ENCODE measurements around the gene RGS1. TPM values are rescaled to one million over a fixed set of nuclear protein-coding genes. Genes with fewer than 3 reads are reported as not detected.
A peak's percentile ranks its signal among the peaks of the same experiment; 100 is the strongest.

RGS1 gene
- total and polyA plus RNA-seq, 2 donors, result 51.2 to 96.8 TPM

- no peak overlapping the region for H3K27ac ChIP-seq (ENCODE audit: low read depth)
- no peak for DNase-seq (ENCODE audit: extremely low spot score)
- no peaks in the 10 kb centered on the region for H3K4me1 ChIP-seq (ENCODE audit: insufficient read depth)
- H3K36me3 ChIP-seq (ENCODE audit: insufficient read depth), result no peaks in the 10 kb centered on the region
- no peak overlapping the region for H3K4me3 ChIP-seq (ENCODE audit: low read depth, low read length)
- WGBS, result 96% methylated on average over 3 of the region's 3 CpGs
These were observed 12.4 kb upstream of the RGS1 start for GRCh38 chr1:192563129-192563528.

GRCh38 chr1:192564099-192564498 is 11.5 kb upstream of the RGS1 start:
- no peak overlapping the region for H3K27ac ChIP-seq (ENCODE audit: low read depth)
- no peak overlapping the region for H3K4me3 ChIP-seq (ENCODE audit: low read depth, low read length)
- WGBS, result 82% methylated on average over 4 of the region's 4 CpGs
- no peaks in the 10 kb centered on the region for H3K36me3 ChIP-seq (ENCODE audit: insufficient read depth)
- H3K4me1 ChIP-seq (ENCODE audit: insufficient read depth), result no peaks in the 10 kb centered on the region
- no peak for DNase-seq (ENCODE audit: extremely low spot score)

GRCh38 chr1:192565946-192566345 is 9.6 kb upstream of the RGS1 start:
- no peak for DNase-seq (ENCODE audit: extremely low spot score)
- Histone ChIP-seq H3K36me3 (ENCODE audit: insufficient read depth) (no peaks in the 10 kb centered on the region), H3K4me3 (ENCODE audit: low read depth, low read length) (no peak overlapping the region), H3K4me1 (ENCODE audit: insufficient read depth) (no peaks in the 10 kb centered on the region), H3K27ac (ENCODE audit: low read depth) (no peak overlapping the region)
- 97% methylated on average over 1 of the region's 1 CpG for WGBS

GRCh38 chr1:192566657-192567056 is 8.9 kb upstream of the RGS1 start:
- Histone ChIP-seq H3K36me3 (ENCODE audit: insufficient read depth) (no peaks in the 10 kb centered on the region), H3K4me1 (ENCODE audit: insufficient read depth) (no peaks in the 10 kb centered on the region), H3K4me3 (ENCODE audit: low read depth, low read length) (no peak overlapping the region), H3K27ac (ENCODE audit: low read depth) (no peak overlapping the region)
- no peak for DNase-seq (ENCODE audit: extremely low spot score)
- WGBS, result 90% methylated on average over 3 of the region's 3 CpGs

- 97% methylated on average over 1 of the region's 1 CpG for WGBS
- H3K4me3 ChIP-seq (ENCODE audit: low read depth, low read length), result no peak overlapping the region
- H3K27ac ChIP-seq (ENCODE audit: low read depth), result no peak overlapping the region
- no peaks in the 10 kb centered on the region for H3K36me3 ChIP-seq (ENCODE audit: insufficient read depth)
- no peaks in the 10 kb centered on the region for H3K4me1 ChIP-seq (ENCODE audit: insufficient read depth)
- DNase-seq (ENCODE audit: extremely low spot score), result no peak
These were observed 7.5 kb upstream of the RGS1 start for GRCh38 chr1:192568063-192568462.

- H3K4me3 ChIP-seq (ENCODE audit: low read depth, low read length), result no peak overlapping the region
- no peaks in the 10 kb centered on the region for H3K4me1 ChIP-seq (ENCODE audit: insufficient read depth)
- H3K27ac ChIP-seq (ENCODE audit: low read depth), result no peak overlapping the region
- 63% methylated on average over 2 of the region's 2 CpGs for WGBS
- H3K36me3 ChIP-seq (ENCODE audit: insufficient read depth), result no peaks in the 10 kb centered on the region
- no peak for DNase-seq (ENCODE audit: extremely low spot score)
These were observed 3.9 kb upstream of the RGS1 start for GRCh38 chr1:192571668-192572067.

GRCh38 chr1:192573499-192573898 is 2.1 kb upstream of the RGS1 start:
- 29% methylated on average over 1 of the region's 1 CpG for WGBS
- no peak overlapping the region for H3K4me3 ChIP-seq (ENCODE audit: low read depth, low read length)
- no peak overlapping the region for H3K27ac ChIP-seq (ENCODE audit: low read depth)
- no peaks in the 10 kb centered on the region for H3K4me1 ChIP-seq (ENCODE audit: insufficient read depth)
- no peak for DNase-seq (ENCODE audit: extremely low spot score)
- no peaks in the 10 kb centered on the region for H3K36me3 ChIP-seq (ENCODE audit: insufficient read depth)

- H3K4me1 ChIP-seq (ENCODE audit: insufficient read depth), result no peaks in the 10 kb centered on the region
- no peak overlapping the region for H3K27ac ChIP-seq (ENCODE audit: low read depth)
- H3K4me3 ChIP-seq (ENCODE audit: low read depth, low read length), result no peak overlapping the region
- WGBS, result 29% methylated on average over 1 of the region's 1 CpG
- no peak for DNase-seq (ENCODE audit: extremely low spot score)
- no peaks in the 10 kb centered on the region for H3K36me3 ChIP-seq (ENCODE audit: insufficient read depth)
These were observed 1.5 kb upstream of the RGS1 start for GRCh38 chr1:192574073-192574472.

GRCh38 chr1:192576190-192577144 is 894 bp downstream of the RGS1 start:
- DNase-seq (ENCODE audit: extremely low spot score), result no peak
- Histone ChIP-seq H3K27ac (ENCODE audit: low read depth) (no peak overlapping the region), H3K4me1 (ENCODE audit: insufficient read depth) (no peaks in the 10 kb centered on the region), H3K36me3 (ENCODE audit: insufficient read depth) (no peaks in the 10 kb centered on the region), H3K4me3 (ENCODE audit: low read depth, low read length) (no peak overlapping the region)
- WGBS, result 94% methylated on average over 1 of the region's 1 CpG

- WGBS, result 55% methylated on average over 2 of the region's 2 CpGs
- Histone ChIP-seq H3K4me1 (ENCODE audit: insufficient read depth) (no peaks in the 10 kb centered on the region), H3K27ac (ENCODE audit: low read depth) (no peak overlapping the region), H3K36me3 (ENCODE audit: insufficient read depth) (no peaks in the 10 kb centered on the region), H3K4me3 (ENCODE audit: low read depth, low read length) (peak overlapping the region; percentile 4)
- no peak for DNase-seq (ENCODE audit: extremely low spot score)
These were observed 1.9 kb downstream of the RGS1 start for GRCh38 chr1:192577145-192578140.

- H3K4me1 ChIP-seq (ENCODE audit: insufficient read depth), result no peaks in the 10 kb centered on the region
- H3K36me3 ChIP-seq (ENCODE audit: insufficient read depth), result no peaks in the 10 kb centered on the region
- 43% methylated on average over 1 of the region's 1 CpG for WGBS
- no peak overlapping the region for H3K4me3 ChIP-seq (ENCODE audit: low read depth, low read length)
- no peak for DNase-seq (ENCODE audit: extremely low spot score)
- H3K27ac ChIP-seq (ENCODE audit: low read depth), result peak overlapping the region; percentile 38
These were observed 2.8 kb downstream of the RGS1 start for GRCh38 chr1:192578144-192578909.

GRCh38 chr1:192579010-192579738 is 3.6 kb downstream of the RGS1 start:
- 45% methylated on average over 6 of the region's 6 CpGs for WGBS
- H3K4me3 ChIP-seq (ENCODE audit: low read depth, low read length), result no peak overlapping the region
- no peaks in the 10 kb centered on the region for H3K36me3 ChIP-seq (ENCODE audit: insufficient read depth)
- no peaks in the 10 kb centered on the region for H3K4me1 ChIP-seq (ENCODE audit: insufficient read depth)
- H3K27ac ChIP-seq (ENCODE audit: low read depth), result no peak overlapping the region
- no peak for DNase-seq (ENCODE audit: extremely low spot score)

Measured in urinary bladder (tissue), 4 donors.